Spleen (tissue), 11 donors: ENCODE results near the gene WNT6. TPM values are rescaled to one million over a fixed set of nuclear protein-coding genes. Genes with fewer than 3 reads are reported as not detected.
A peak's percentile ranks its signal among the peaks of the same experiment; 100 is the strongest.

Experiments
- DNase-seq: peaks from one replicate; pipeline ENCODE4 v3.0.0-alpha.2; 2020
- H3K27ac ChIP-seq, 8 donors: fragments of 200-600 bp; sonication (generic) in 7 of 8; 1 replicate in 4 of 8; 2 replicates in 4 of 8; pipeline versions ENCODE4 v1.5.0 to v1.8.0; 2016 to 2021; ENCODE audit warnings: inconsistent platforms in 4 of 8, mild to moderate bottlenecking in 4 of 8, moderate library complexity in 1 of 8
- H3K27me3 ChIP-seq, 7 donors: fragments of 200-600 bp; sonication (generic) in 6 of 7; replicated peaks in 1 of 7; 1 replicate in 4 of 7; 2 replicates in 3 of 7; pipeline versions ENCODE4 v1.5.0 to v1.8.0; 2016 to 2021; ENCODE audit warnings: inconsistent platforms in 3 of 7, mild to moderate bottlenecking in 1 of 7
- H3K36me3 ChIP-seq, 6 donors: fragments of 200-600 bp; sonication (generic) in 5 of 6; 1 replicate in 4 of 6; 2 replicates in 2 of 6; pipeline versions ENCODE4 v1.5.0 to v1.8.0; 2016 to 2021; ENCODE audit warnings: inconsistent platforms in 2 of 6
- H3K4me1 ChIP-seq, 6 donors: fragments of 200-600 bp; sonication (generic) in 5 of 6; 1 replicate in 3 of 6; 2 replicates in 3 of 6; pipeline versions ENCODE4 v1.5.0 to v1.8.0; 2016 to 2021; ENCODE audit warnings: inconsistent platforms in 3 of 6
- H3K4me3 ChIP-seq, 8 donors: fragments of 200-600 bp; sonication (generic) in 7 of 8; 1 replicate in 4 of 8; 2 replicates in 4 of 8; pipeline versions ENCODE4 v1.5.0 to v1.8.0; 2016 to 2021; ENCODE audit warnings: inconsistent platforms in 4 of 8, mild to moderate bottlenecking in 4 of 8, moderate library complexity in 2 of 8
- H3K9me3 ChIP-seq, 8 donors: fragments of 200-600 bp; sonication (generic) in 7 of 8; 1 replicate in 4 of 8; 2 replicates in 4 of 8; pipeline versions ENCODE4 v1.5.0 to v1.8.0; 2016 to 2021; ENCODE audit warnings: inconsistent platforms in 4 of 8
- POLR2A ChIP-seq, 3 donors: fragments of 450-650 bp; IDR thresholded peaks; one replicate each; pipeline ENCODE4 v1.5.1; 2017; ENCODE audit warnings: antibody characterized with exemption in 3 of 3, mild to moderate bottlenecking in 1 of 3
- POLR2AphosphoS5 ChIP-seq, 3 donors: sonication (generic); formaldehyde crosslinking; IDR thresholded peaks; one replicate each; pipeline ENCODE4 v1.5.1; 2017; ENCODE audit warnings: antibody characterized with exemption in 3 of 3
- WGBS, 5 donors: extraction: QIAGEN DNeasy Blood & Tissue Kit in 3 of 5; methylation state at CpG; one replicate each; pipeline versions ENCODE4 v1.1.5 to v1.1.7; 2013 to 2018; 5-methylcytosine and 5-hydroxymethylcytosine counted together
- intact Hi-C: fragments of 100-400 bp; cut with DNase I; formaldehyde crosslinking; loops from one replicate; pipeline ENCODE4 v1.15.0; 2023; ENCODE audit warnings: low total_unique reads
- polyA plus RNA-seq, 3 donors: library from polyadenylated mRNA; stranded (reverse); fragments of 200-250 nt; gene quantifications; one replicate each; pipeline ENCODE4 v1.2.1, GENCODE V29; 2013
- total RNA-seq, 7 donors: library from RNA; depleted of rRNA in 3 of 7; stranded (reverse); fragments of >200 nt in 3 of 7; fragmentation: NEBNext Ultra II Directional in 4 of 7; extraction: Animal tissue kit (Norgen Biotek cat#: 25700) in 4 of 7; gene quantifications; one replicate each; pipeline versions ENCODE4 v1.1.0 to v1.2.1, GENCODE V29; 2016 to 2021
- TF ChIP-seq, protein P1 (sequence below), 11 experiments: fragments of 200-600 bp in 7 of 11; fragments of 450-650 bp in 4 of 11; sonication (generic) in 4 of 11; IDR thresholded peaks in 8 of 11; conservative IDR thresholded peaks in 3 of 11; 1 replicate in 7 of 11; 2 replicates in 4 of 11; pipeline versions ENCODE4 v1.4.0 to v1.8.0; 2016 to 2021; ENCODE audit warnings: antibody characterized with exemption in 11 of 11, inconsistent platforms in 4 of 11, mild to moderate bottlenecking in 1 of 11
- donor health status: healthy with polysubstance abuse.
- donor health status: DM: no; HTN: no; CAD: no; lungs with moderate emphysema.
- donor health status: DM: no; HTN: no; CAD: no.
- donor health status: Bipolar disorder and iron deficiency.
- donor health status: healthy.
- donor health status: DM: no; HTN: no; CAD: no.
- donor health status: DM: yes; HTN: yes; CAD: no.

The WNT6 gene
- total and polyA plus RNA-seq, 10 donors = 1.1 to 10.9 (median 6.7) TPM

DNA sequence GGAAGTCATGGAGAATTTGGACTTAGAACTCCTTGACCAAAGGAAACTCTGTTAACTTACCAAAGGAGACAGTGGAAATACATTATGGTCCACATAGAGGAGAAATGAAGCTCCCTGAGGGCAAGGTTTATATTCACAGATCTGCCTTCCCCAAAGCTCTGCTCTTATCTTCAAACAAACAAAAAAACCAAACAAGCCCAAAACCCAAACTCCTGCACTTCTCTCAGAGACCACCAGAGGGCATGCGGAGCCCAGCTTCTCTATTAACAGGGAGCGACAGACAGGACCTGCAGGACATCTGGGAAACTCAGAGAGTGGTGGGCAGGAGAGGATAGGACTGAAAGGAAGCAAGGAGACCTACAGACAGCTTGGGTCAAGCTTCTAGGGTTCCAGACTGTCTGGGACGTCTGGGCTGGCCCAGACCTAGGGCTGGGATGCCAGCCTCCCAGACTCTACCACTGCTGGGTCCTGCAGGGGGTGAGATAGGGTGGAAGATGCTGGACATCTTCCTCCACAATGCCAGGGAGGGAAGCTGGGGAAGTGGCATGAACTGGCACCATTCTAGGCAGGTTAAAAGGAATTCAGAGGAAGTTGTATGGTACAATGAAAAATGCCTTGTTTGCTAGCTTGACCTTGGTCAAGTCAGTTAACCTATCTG, 17.1 kb downstream of the WNT6 start:
- DNase-seq = peak; percentile 85
- TF ChIP-seq POLR2AphosphoS5 (IDR thresholded peaks at IDR 0.05) = no peak
- TF ChIP-seq, protein P1, sequence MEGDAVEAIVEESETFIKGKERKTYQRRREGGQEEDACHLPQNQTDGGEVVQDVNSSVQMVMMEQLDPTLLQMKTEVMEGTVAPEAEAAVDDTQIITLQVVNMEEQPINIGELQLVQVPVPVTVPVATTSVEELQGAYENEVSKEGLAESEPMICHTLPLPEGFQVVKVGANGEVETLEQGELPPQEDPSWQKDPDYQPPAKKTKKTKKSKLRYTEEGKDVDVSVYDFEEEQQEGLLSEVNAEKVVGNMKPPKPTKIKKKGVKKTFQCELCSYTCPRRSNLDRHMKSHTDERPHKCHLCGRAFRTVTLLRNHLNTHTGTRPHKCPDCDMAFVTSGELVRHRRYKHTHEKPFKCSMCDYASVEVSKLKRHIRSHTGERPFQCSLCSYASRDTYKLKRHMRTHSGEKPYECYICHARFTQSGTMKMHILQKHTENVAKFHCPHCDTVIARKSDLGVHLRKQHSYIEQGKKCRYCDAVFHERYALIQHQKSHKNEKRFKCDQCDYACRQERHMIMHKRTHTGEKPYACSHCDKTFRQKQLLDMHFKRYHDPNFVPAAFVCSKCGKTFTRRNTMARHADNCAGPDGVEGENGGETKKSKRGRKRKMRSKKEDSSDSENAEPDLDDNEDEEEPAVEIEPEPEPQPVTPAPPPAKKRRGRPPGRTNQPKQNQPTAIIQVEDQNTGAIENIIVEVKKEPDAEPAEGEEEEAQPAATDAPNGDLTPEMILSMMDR (IDR thresholded peaks at IDR 0.05 in 8 of 11, conservative IDR thresholded peaks at IDR 0.05 in 3 of 11) = peak; percentile 91 to 97 (median 94)
- peaks cover 18 to 79% (median 66%) of the 10 kb centered on the region in 6 donors for H3K4me1 ChIP-seq
- 0 to 3% (median 2%) methylated on average over 3 of the region's 3 CpGs for WGBS, 5 donors
- H3K27ac ChIP-seq = no peak overlapping the region
- H3K4me3 ChIP-seq = no peak overlapping the region
- H3K27me3 ChIP-seq = peaks cover 0 to 99% (median 38%) of the 10 kb centered on the region in 7 donors
- no peaks in the 10 kb centered on the region for H3K9me3 ChIP-seq
- H3K36me3 ChIP-seq = peaks cover 0 to 7% (median 0%) of the 10 kb centered on the region in 6 donors
- intact Hi-C loops = loop anchor here (1.0 kb wide), 1 partner anchor 22 kb away; no protein-coding TSS in a partner anchor

DNA sequence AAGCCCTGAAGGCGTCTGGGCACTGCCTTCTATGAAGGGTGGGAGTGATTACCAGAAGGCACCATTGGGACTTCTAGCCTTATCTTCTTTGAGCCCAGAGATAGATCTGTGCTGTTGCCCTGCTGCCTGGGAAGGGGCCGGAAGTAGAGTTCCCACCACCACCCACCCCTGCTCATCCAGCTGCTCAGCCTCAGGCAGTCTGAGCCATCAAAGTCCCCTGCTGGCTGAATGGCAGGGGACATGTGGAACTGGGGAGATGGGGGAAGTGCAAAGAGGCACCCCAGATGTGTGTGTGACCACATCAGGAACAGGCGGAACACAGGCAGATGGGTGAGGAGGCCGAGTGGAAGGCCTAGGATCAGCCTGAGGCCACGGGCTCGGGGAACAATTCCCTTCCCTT, 17.7 kb downstream of the WNT6 start:
- no peak overlapping the region for H3K27ac ChIP-seq
- TF ChIP-seq POLR2A (IDR thresholded peaks at IDR 0.05) (no peak), POLR2AphosphoS5 (IDR thresholded peaks at IDR 0.05) (no peak)
- TF ChIP-seq, protein P1 (IDR thresholded peaks at IDR 0.05 in 8 of 11, conservative IDR thresholded peaks at IDR 0.05 in 3 of 11) = no peak
- 56 to 72% (median 63%) methylated on average over 6 of the region's 6 CpGs for WGBS, 5 donors
- H3K27me3 ChIP-seq = peaks cover 0 to 99% (median 33%) of the 10 kb centered on the region in 7 donors
- peak; percentile 69 for DNase-seq
- H3K9me3 ChIP-seq = no peaks in the 10 kb centered on the region
- intact Hi-C loops = no loop called here
- peaks cover 0 to 7% (median 0%) of the 10 kb centered on the region in 6 donors for H3K36me3 ChIP-seq
- no peak overlapping the region for H3K4me3 ChIP-seq
- H3K4me1 ChIP-seq = peaks cover 18 to 79% (median 65%) of the 10 kb centered on the region in 6 donors

DNA sequence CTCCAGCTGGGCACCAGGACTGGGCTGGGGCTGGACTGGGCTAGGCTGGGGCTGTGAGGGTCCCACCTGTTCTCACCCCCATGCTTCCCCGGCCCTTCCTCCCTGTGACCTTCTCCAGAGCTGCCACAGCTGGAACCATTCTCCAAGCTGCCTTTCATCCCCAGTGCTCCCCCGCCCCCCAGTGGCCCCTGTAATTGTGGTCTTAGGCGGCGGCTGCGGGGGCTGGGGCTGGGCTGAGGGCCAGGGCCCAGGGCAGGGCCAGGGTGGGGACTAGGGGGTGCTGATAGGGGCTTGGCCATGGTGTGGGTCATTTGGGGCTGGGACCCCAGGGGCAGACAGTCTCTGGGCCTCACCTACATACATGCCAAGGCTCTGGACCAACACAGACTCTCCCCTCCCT, 18.3 kb downstream of the WNT6 start:
- peak; percentile 72 for DNase-seq
- no peaks in the 10 kb centered on the region for H3K9me3 ChIP-seq
- H3K27me3 ChIP-seq = peaks cover 0 to 99% (median 28%) of the 10 kb centered on the region in 7 donors
- H3K4me1 ChIP-seq = peaks cover 16 to 79% (median 65%) of the 10 kb centered on the region in 6 donors
- 26 to 66% (median 40%) methylated on average over 5 of the region's 5 CpGs for WGBS, 5 donors
- H3K36me3 ChIP-seq = peaks cover 0 to 7% (median 0%) of the 10 kb centered on the region in 6 donors
- no peak for TF ChIP-seq POLR2A (IDR thresholded peaks at IDR 0.05)
- TF ChIP-seq POLR2AphosphoS5 (IDR thresholded peaks at IDR 0.05) = no peak
- TF ChIP-seq, protein P1 (IDR thresholded peaks at IDR 0.05 in 8 of 11, conservative IDR thresholded peaks at IDR 0.05 in 3 of 11) = no peak
- H3K27ac ChIP-seq = no peak overlapping the region
- no peak overlapping the region for H3K4me3 ChIP-seq
- intact Hi-C loops = no loop called here

DNA sequence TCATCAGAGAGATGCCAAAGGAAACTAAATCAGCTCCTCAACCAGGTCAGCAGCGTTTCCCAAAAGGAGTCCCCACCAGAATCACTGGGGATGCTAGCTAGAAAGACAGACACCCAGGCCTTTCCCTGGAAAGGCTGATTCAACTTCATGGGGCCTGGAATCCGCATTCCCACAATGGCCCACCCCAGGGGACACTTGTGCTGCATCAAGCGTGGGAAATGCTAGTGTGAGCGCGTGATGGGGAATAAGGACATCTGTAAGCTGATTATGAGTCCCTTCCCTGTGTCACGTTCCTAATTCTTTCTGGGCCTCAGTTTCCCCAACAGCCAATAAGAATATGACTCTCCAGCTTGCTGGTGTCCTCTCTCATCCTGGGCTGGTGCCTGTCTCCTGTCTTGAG, 18.9 kb downstream of the WNT6 start:
- no peaks in the 10 kb centered on the region for H3K9me3 ChIP-seq
- H3K27me3 ChIP-seq = peaks cover 0 to 99% (median 23%) of the 10 kb centered on the region in 7 donors
- H3K27ac ChIP-seq = no peak overlapping the region
- TF ChIP-seq POLR2AphosphoS5 (IDR thresholded peaks at IDR 0.05) = no peak
- no peak for TF ChIP-seq POLR2A (IDR thresholded peaks at IDR 0.05)
- TF ChIP-seq, protein P1 (IDR thresholded peaks at IDR 0.05 in 8 of 11, conservative IDR thresholded peaks at IDR 0.05 in 3 of 11) = no peak
- intact Hi-C loops = no loop called here
- 70 to 81% (median 75%) methylated on average over 6 of the region's 6 CpGs for WGBS, 5 donors
- peaks cover 16 to 79% (median 65%) of the 10 kb centered on the region in 6 donors for H3K4me1 ChIP-seq
- DNase-seq = peak; percentile 37
- no peak overlapping the region for H3K4me3 ChIP-seq
- H3K36me3 ChIP-seq = peaks cover 0 to 4% (median 0%) of the 10 kb centered on the region in 6 donors
